ENCODE data around the gene PPM1B. TPM values are rescaled to one million over a fixed set of nuclear protein-coding genes. Genes with fewer than 3 reads are reported as not detected.

PPM1B gene
- total and polyA plus RNA-seq, 2 of the 8 experiments (the other 6 are each of a cell fraction or from before 2014, with no cell fraction given): 43.6 to 126 TPM

GRCh38 chr2:44269831-44270230 is 101.2 kb downstream of the PPM1B start (continued):
- TF ChIP-seq USF2 (IDR thresholded peaks at IDR 0.05; ENCODE audit: low read length) (no peak), SIN3A (conservative IDR thresholded peaks at IDR 0.05 in 1 of 2, IDR thresholded peaks at IDR 0.05 in 1 of 2; ENCODE audit: low read depth in 1 of 2, low read length in 2 of 2) (no peak), POLR2AphosphoS5 (IDR thresholded peaks at IDR 0.05; ENCODE audit: low read depth, low read length) (no peak), YY1 (IDR thresholded peaks at IDR 0.05; ENCODE audit: low read depth, low read length) (no peak), BRCA1 (IDR thresholded peaks at IDR 0.05; ENCODE audit: low read depth, low read length) (no peak), EZH2 (IDR thresholded peaks at IDR 0.05; ENCODE audit: low read depth, low read length, severe bottlenecking) (no peak), EP300 (IDR thresholded peaks at IDR 0.05; ENCODE audit: borderline replicate concordance in 1 of 2, low read depth in 2 of 2, low read length in 2 of 2) (no peak)
